NCI-H748 treated with DMSO at 0.1 percent for 48 hours (cell line): ENCODE data around the gene KRTAP10-6.
"Not testable (repeated sequence)": the region's sequence is repeated elsewhere in the genome, so short reads cannot be mapped to it uniquely, and the experiment has no call there.

Source experiments
- DNase-seq: peaks from one replicate; lab custom pipeline; 2025; lab: John Stamatoyannopoulos, UW

The KRTAP10-6 gene

GRCh38 chr21:44592446-44593311 is at the start of gene KRTAP10-6:
TSS of gene KRTAP10-6 (minus strand) at chr21:44592505. CDS start at chr21:44592484, 21 bp downstream.
- DNase-seq: no peak

- no peak for DNase-seq
Measured at GRCh38 chr21:44640761-44641160, 48.5 kb upstream of the KRTAP10-6 start.

GRCh38 chr21:44639331-44639655 is 47.0 kb upstream of the KRTAP10-6 start:
- no peak for DNase-seq

- not testable (repeated sequence) for DNase-seq
Measured at GRCh38 chr21:44638506-44639330, 46.4 kb upstream of the KRTAP10-6 start.

GRCh38 chr21:44637851-44638348 is 45.6 kb upstream of the KRTAP10-6 start:
- DNase-seq: not testable (repeated sequence)

- no peak for DNase-seq
Measured at GRCh38 chr21:44637018-44637850, 44.9 kb upstream of the KRTAP10-6 start, which contains the start of gene KRTAP10-10. TSS of gene KRTAP10-10 (plus strand) at chr21:44637356. CDS start at chr21:44637418, 62 bp downstream.

GRCh38 chr21:44636209-44637017 is 44.1 kb upstream of the KRTAP10-6 start:
- no peak for DNase-seq

- DNase-seq: no peak
Measured at GRCh38 chr21:44632067-44632466, 39.8 kb upstream of the KRTAP10-6 start.

- DNase-seq: no peak
Measured at GRCh38 chr21:44630440-44630839, 38.1 kb upstream of the KRTAP10-6 start.

GRCh38 chr21:44628707-44629391 is 36.5 kb upstream of the KRTAP10-6 start:
- DNase-seq: no peak

GRCh38 chr21:44627831-44628233 is 35.5 kb upstream of the KRTAP10-6 start:
- not testable (repeated sequence) for DNase-seq

- DNase-seq: not testable (repeated sequence)
Measured at GRCh38 chr21:44627181-44627822, 35.0 kb upstream of the KRTAP10-6 start.

GRCh38 chr21:44626673-44627143 is 34.4 kb upstream of the KRTAP10-6 start, which contains the start of gene KRTAP10-9:
TSS of gene KRTAP10-9 (plus strand) at chr21:44627093. CDS start at chr21:44627172, 79 bp downstream.
- DNase-seq: no peak

- no peak for DNase-seq
Measured at GRCh38 chr21:44626262-44626661, 34.0 kb upstream of the KRTAP10-6 start.

GRCh38 chr21:44625756-44626155 is 33.5 kb upstream of the KRTAP10-6 start:
- DNase-seq: no peak

- DNase-seq: no peak
Measured at GRCh38 chr21:44623575-44623974, 31.3 kb upstream of the KRTAP10-6 start.

GRCh38 chr21:44619886-44620285 is 27.6 kb upstream of the KRTAP10-6 start:
- no peak for DNase-seq

- no peak for DNase-seq
Measured at GRCh38 chr21:44618909-44619308, 26.6 kb upstream of the KRTAP10-6 start.

GRCh38 chr21:44618504-44618903 is 26.2 kb upstream of the KRTAP10-6 start:
- DNase-seq: no peak
